Measurements from ENCODE around the gene USP13. TPM values are rescaled to one million over a fixed set of nuclear protein-coding genes. Genes with fewer than 3 reads are reported as not detected.

Gene USP13
- total RNA-seq, 2 experiments from 2014 or later: 12.0 to 12.1 TPM

DNA sequence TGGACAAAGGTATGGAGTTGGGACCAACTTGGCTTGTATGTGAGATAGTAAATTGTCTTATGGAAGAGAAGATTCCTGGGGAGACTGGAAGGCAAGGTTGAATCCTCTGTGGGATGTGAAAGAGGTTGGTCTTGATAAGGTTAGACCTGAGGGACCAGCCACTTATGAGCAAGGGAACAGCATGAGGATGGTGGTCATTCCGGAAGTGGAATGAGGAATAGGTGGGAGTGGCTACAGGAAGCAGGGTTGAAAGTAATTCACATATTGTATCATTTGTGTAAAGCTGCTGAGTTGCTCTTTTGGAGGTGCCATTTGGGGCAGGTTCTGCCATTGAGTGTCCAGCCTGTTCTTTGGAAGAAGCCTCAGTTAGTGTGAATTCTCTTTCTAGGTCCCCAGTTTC lies 13.2 kb downstream of the USP13 start:
- Mint-ChIP-seq H3K27me3 (ENCODE audit: low read depth) (no peaks in the 10 kb centered on the region), H3K4me1 (ENCODE audit: low read depth) (peaks cover 5% of the 10 kb centered on the region), H3K9me3 (no peaks in the 10 kb centered on the region), H3K27ac (no peak overlapping the region), H3K36me3 (ENCODE audit: low read depth) (no peaks in the 10 kb centered on the region), H3K4me3 (no peak overlapping the region)
- CTCF ChIA-PET: interaction anchor here (0.6 kb wide), 1 partner anchor 47 kb away, joined by 5 read pairs; no protein-coding TSS in a partner anchor
- intact Hi-C loops (cut with micrococcal nuclease): no loop called here
- no peak for DNase-seq

DNA sequence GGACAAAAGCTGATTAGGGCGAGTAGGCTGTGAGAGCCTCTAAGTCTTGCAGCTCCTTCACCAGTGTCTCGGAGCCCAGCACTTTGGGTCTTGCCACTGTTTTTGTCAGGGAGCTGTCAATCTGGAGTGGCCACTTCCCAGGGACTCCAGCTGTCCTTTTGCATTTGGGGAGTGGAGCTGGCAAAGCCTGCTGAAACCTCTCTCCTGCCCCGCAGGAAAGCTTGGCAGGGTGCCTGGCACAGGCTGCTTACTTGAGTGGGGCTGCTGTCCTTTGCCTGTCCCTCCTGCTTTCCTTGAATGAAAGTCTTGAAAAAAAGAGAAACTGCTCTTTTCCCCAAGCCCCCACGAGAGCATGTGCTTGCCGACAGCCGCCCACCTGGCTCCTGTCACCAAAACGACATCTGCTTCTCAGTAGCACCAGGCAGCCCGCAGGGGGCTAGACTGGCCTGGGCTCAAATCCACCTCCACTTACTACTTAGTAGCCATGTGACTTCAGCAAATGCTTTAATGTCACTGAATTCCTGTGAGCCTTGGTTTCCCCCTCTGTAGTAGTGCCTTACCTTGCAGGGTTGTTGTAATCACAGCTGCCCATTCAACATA lies 13.7 kb downstream of the USP13 start:
- H3K9me3 Mint-ChIP-seq: no peaks in the 10 kb centered on the region

DNA sequence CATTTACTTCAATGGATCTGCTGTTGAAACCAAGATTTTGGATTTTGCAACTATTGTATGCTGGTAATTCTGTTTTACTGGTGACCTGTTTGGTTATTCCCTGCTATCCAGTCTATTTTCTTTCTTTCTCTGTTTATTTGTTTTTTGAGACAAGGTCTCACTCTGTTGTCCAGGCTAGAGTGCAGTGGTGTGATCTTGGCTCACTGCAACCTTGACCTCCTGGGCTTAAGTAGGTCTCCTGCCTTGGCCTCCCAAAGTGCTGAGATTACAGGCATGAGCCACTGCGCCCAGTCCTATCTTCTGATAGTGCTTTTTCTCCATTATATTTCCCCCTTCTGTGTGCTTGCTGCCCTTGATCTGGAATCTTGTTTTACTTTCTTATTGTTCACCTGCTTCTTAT lies 15.6 kb downstream of the USP13 start:
- intact Hi-C loops (cut with micrococcal nuclease): no loop called here
- peaks cover 7% of the 10 kb centered on the region for H3K4me1 Mint-ChIP-seq (ENCODE audit: low read depth)
- H3K9me3 Mint-ChIP-seq: no peaks in the 10 kb centered on the region
- H3K4me3 Mint-ChIP-seq: no peak overlapping the region
- H3K36me3 Mint-ChIP-seq (ENCODE audit: low read depth): peaks cover 4% of the 10 kb centered on the region
- no peaks in the 10 kb centered on the region for H3K27me3 Mint-ChIP-seq (ENCODE audit: low read depth)
- DNase-seq: no peak
- H3K27ac Mint-ChIP-seq: no peak overlapping the region
- CTCF ChIA-PET: no interaction called here

More for the DNA sequence above, 13.7 kb downstream of the USP13 start:
- no peak for DNase-seq
- H3K4me3 Mint-ChIP-seq: no peak overlapping the region
- peaks cover 5% of the 10 kb centered on the region for H3K4me1 Mint-ChIP-seq (ENCODE audit: low read depth)
- H3K27me3 Mint-ChIP-seq (ENCODE audit: low read depth): no peaks in the 10 kb centered on the region
- intact Hi-C loops (cut with micrococcal nuclease): no loop called here
- no peak overlapping the region for H3K27ac Mint-ChIP-seq
- CTCF ChIA-PET: interaction anchor here (0.6 kb wide), 1 partner anchor 47 kb away, joined by 5 read pairs; no protein-coding TSS in a partner anchor
- no peaks in the 10 kb centered on the region for H3K36me3 Mint-ChIP-seq (ENCODE audit: low read depth)

DNA sequence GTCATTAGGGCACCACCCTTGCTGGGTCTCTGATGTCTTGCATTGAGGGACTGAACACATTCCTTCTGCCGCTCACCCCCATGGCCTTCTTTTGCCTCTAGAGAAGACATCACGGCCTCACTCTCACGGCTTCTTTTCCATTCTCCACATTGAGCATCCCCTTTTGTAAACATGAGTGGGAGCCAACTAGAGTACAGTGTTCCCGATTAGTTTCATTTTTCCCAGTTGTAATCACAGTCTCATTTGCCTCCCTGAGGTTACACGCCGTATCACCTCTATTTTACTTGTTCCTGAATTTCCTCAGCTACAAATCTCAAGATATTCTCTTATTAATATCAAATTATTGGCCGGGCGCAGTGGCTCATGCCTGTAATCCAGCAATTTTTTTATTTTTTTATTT lies 17.5 kb downstream of the USP13 start:
- H3K36me3 Mint-ChIP-seq (ENCODE audit: low read depth): peaks cover 6% of the 10 kb centered on the region
- CTCF ChIA-PET: no interaction called here

DNA sequence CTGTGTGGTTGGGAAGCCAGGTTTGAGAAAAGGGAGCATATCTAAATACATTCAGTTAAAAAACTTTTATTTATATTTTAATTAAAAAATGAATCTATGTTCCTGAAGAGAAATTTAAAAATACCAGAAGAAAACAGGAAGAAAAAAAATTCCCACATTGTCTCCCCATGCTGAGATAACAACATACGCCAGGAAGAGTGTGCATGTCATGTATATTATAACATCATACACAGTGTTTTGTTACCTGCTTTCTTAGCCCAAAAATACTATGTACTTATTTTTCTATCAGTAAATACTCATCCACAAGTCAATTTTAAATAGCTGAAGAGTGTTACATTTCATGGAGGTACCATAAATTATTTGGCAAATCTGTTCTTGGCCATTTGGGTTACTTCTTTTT lies 18.5 kb downstream of the USP13 start:
- CTCF ChIA-PET: no interaction called here

More for the DNA sequence above, 17.5 kb downstream of the USP13 start:
- H3K4me3 Mint-ChIP-seq: no peak overlapping the region
- peaks cover 2% of the 10 kb centered on the region for H3K4me1 Mint-ChIP-seq (ENCODE audit: low read depth)
- H3K9me3 Mint-ChIP-seq: no peaks in the 10 kb centered on the region
- H3K27me3 Mint-ChIP-seq (ENCODE audit: low read depth): no peaks in the 10 kb centered on the region
- intact Hi-C loops (cut with micrococcal nuclease): no loop called here
- DNase-seq: no peak
- no peak overlapping the region for H3K27ac Mint-ChIP-seq

DNA sequence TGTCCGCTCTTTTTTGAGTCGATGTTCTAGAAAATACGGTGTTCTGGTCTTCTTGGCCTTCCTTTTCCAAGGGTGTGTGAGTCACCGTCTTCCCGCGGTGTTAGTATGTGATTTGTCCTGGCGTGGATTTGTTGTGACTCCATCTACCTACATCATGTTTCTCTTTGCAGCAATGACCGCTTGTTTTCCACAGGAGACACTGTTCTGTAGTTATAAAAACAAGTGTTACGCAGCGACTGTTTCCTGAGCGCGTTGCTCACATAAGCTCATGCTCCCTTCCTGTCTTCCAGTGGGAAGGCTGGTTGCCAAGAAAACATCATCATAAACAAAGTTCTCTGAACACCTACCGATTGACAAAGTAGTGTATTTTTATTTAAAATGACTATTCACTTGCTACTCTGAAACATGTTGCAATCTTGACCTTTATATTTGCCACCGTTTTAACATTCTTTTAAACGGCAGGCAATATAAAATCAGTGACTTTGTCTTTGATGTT lies 19.0 kb downstream of the USP13 start:
- no peak for DNase-seq
- Mint-ChIP-seq H3K4me1 (ENCODE audit: low read depth) (peaks cover 2% of the 10 kb centered on the region), H3K36me3 (ENCODE audit: low read depth) (peaks cover 6% of the 10 kb centered on the region), H3K4me3 (no peak overlapping the region), H3K27me3 (ENCODE audit: low read depth) (no peaks in the 10 kb centered on the region), H3K9me3 (no peaks in the 10 kb centered on the region), H3K27ac (no peak overlapping the region)
- CTCF ChIA-PET: interaction anchor here (0.7 kb wide), 1 partner anchor 21 kb away, joined by 3 read pairs; no protein-coding TSS in a partner anchor
- intact Hi-C loops (cut with micrococcal nuclease): no loop called here

More for the DNA sequence above, 18.5 kb downstream of the USP13 start:
- no peaks in the 10 kb centered on the region for H3K27me3 Mint-ChIP-seq (ENCODE audit: low read depth)
- no peak overlapping the region for H3K27ac Mint-ChIP-seq
- H3K9me3 Mint-ChIP-seq: no peaks in the 10 kb centered on the region
- peaks cover 2% of the 10 kb centered on the region for H3K4me1 Mint-ChIP-seq (ENCODE audit: low read depth)
- peaks cover 6% of the 10 kb centered on the region for H3K36me3 Mint-ChIP-seq (ENCODE audit: low read depth)
- no peak overlapping the region for H3K4me3 Mint-ChIP-seq
- no peak for DNase-seq
- intact Hi-C loops (cut with micrococcal nuclease): no loop called here

DNA sequence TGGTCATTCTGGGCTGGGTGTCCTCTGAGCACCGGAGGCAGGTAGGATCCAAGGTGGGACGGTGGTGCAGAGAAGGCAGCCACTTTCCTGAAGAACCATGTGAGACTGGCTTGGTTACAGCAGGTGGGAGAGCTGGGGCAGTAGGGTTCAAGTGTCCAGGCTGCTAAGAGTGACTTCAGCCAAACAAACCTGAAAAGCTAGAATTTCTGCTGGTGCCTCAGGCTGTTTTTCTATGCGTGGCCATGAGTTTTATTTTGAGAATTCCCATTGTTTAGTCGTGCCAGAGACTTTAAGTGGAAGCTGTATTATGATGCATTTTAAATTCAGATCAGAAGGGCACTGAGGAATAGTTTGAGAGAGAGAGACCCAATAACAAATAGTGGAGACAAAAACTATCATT lies 20.1 kb downstream of the USP13 start:
- CTCF ChIA-PET: interaction anchor here (0.6 kb wide), 1 partner anchor 95 kb away, joined by 3 read pairs; no protein-coding TSS in a partner anchor
- intact Hi-C loops (cut with micrococcal nuclease): no loop called here

DNA sequence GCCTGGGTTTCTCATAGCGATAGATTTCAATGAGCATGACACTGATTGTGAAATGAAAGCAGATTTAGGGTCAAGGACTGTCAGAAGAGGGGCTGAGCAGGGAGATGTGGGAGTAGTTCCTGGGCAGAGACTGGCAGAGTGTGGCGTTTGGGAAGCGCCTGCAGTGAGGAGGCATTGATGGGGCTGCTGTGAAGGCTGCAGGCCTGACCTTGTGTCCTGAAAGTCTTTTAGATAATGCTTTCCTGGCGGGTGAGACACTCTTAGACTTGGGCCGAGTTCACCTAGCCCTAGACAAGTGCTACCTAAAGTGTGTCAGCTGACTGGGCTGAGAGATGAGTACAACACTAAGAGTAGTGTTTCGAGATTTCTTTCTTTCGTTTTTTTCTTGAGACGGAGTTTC lies 20.7 kb downstream of the USP13 start:
- Mint-ChIP-seq H3K27ac (no peak overlapping the region), H3K9me3 (no peaks in the 10 kb centered on the region), H3K4me3 (no peak overlapping the region), H3K36me3 (ENCODE audit: low read depth) (peaks cover 6% of the 10 kb centered on the region), H3K4me1 (ENCODE audit: low read depth) (peaks cover 2% of the 10 kb centered on the region), H3K27me3 (ENCODE audit: low read depth) (no peaks in the 10 kb centered on the region)
- intact Hi-C loops (cut with micrococcal nuclease): no loop called here
- no peak for DNase-seq
- CTCF ChIA-PET: no interaction called here

More for the DNA sequence above, 20.1 kb downstream of the USP13 start:
- H3K9me3 Mint-ChIP-seq: no peaks in the 10 kb centered on the region
- H3K4me1 Mint-ChIP-seq (ENCODE audit: low read depth): peaks cover 2% of the 10 kb centered on the region
- no peaks in the 10 kb centered on the region for H3K27me3 Mint-ChIP-seq (ENCODE audit: low read depth)
- H3K4me3 Mint-ChIP-seq: no peak overlapping the region
- H3K36me3 Mint-ChIP-seq (ENCODE audit: low read depth): peaks cover 6% of the 10 kb centered on the region
- no peak for DNase-seq
- no peak overlapping the region for H3K27ac Mint-ChIP-seq

DNA sequence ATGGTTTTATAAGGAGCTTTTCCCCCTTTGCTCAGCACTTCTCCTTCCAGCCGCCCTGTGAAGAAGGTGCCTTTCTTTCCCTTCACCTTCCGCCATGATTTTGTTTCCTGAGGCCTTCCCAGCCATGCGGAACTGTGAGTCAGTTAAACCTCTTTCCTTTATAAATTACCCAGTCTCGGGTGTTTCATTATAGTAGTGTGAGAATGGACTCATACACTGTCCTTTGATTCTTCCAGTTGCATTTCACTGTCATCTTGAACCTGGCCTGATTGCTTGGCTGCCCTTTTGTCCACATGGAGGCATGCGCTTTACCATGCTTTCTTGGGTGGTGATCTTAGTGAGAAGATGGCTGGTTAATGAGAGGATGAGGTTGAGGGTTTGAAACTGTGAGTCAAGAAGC lies 23.2 kb downstream of the USP13 start:
- H3K4me1 Mint-ChIP-seq (ENCODE audit: low read depth): peaks cover 2% of the 10 kb centered on the region
- intact Hi-C loops (cut with micrococcal nuclease): no loop called here
- no peaks in the 10 kb centered on the region for H3K27me3 Mint-ChIP-seq (ENCODE audit: low read depth)
- CTCF ChIA-PET: no interaction called here
- no peak for DNase-seq
- H3K9me3 Mint-ChIP-seq: no peaks in the 10 kb centered on the region
- H3K27ac Mint-ChIP-seq: no peak overlapping the region
- H3K4me3 Mint-ChIP-seq: no peak overlapping the region
- H3K36me3 Mint-ChIP-seq (ENCODE audit: low read depth): peaks cover 8% of the 10 kb centered on the region

DNA sequence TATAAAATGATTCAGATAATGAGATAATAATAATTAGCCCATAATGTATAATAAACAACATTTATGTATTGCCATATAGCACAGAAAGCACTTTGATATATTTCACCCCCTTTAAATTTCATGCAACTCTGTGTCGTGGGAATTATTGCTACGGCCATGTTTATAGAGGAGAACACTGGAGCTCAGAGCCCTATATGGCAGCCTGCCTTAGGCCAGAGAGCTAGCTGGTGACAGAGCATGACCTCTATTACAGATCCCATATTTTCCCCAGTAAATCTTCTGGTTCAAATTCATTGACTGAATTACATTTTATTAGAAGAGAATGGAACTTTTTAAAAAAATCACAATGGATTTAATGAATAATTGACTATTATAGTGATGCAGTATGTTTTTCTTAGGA lies 25.0 kb downstream of the USP13 start:
- intact Hi-C loops (cut with micrococcal nuclease): no loop called here
- peaks cover 12% of the 10 kb centered on the region for H3K36me3 Mint-ChIP-seq (ENCODE audit: low read depth)
- H3K27me3 Mint-ChIP-seq (ENCODE audit: low read depth): no peaks in the 10 kb centered on the region
- CTCF ChIA-PET: no interaction called here
- no peak for DNase-seq
- H3K9me3 Mint-ChIP-seq: no peaks in the 10 kb centered on the region
- no peak overlapping the region for H3K4me3 Mint-ChIP-seq
- no peak overlapping the region for H3K27ac Mint-ChIP-seq
- no peaks in the 10 kb centered on the region for H3K4me1 Mint-ChIP-seq (ENCODE audit: low read depth)

DNA sequence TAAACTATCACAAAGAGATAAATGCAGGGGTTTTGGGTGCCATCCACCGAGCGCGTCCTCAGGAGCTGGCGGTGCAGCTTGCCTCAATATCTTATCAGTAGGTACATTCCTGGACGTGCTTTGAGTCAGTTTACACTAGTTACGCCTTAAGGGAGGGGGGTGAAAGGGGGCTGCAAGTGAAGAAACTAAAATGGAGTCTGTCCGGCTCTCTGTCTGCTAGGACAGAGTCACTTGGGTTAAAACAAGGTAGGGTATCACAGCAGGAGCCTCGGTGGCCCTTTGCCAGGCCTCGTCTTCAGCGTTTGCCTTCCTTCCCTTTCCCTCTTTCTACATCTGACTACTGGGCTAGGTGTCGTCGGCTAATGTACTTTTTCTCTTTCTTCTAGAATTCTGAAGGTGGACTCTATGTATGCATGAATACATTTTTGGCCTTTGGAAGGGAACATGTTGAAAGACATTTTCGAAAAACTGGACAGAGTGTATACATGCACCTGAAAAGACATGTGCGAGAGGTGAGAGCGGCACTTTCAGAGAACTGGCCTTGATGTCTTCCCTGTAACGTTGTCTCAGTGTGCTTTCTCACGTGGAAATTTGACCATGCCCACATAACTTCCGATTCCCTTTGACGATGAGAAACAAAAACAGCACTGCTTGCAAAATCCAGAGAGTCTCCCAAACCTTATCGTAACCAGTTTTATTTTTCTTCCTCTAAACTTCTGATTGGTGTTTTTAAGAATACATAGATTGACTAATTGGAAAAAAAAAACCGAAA lies 28.8 kb downstream of the USP13 start:
- CTCF ChIA-PET: no interaction called here
- H3K4me1 Mint-ChIP-seq (ENCODE audit: low read depth): no peaks in the 10 kb centered on the region
- intact Hi-C loops (cut with micrococcal nuclease): no loop called here
- no peaks in the 10 kb centered on the region for H3K27me3 Mint-ChIP-seq (ENCODE audit: low read depth)
- no peak overlapping the region for H3K4me3 Mint-ChIP-seq
- no peaks in the 10 kb centered on the region for H3K9me3 Mint-ChIP-seq
- H3K36me3 Mint-ChIP-seq (ENCODE audit: low read depth): peaks cover 14% of the 10 kb centered on the region
- no peak for DNase-seq
- H3K27ac Mint-ChIP-seq: no peak overlapping the region

DNA sequence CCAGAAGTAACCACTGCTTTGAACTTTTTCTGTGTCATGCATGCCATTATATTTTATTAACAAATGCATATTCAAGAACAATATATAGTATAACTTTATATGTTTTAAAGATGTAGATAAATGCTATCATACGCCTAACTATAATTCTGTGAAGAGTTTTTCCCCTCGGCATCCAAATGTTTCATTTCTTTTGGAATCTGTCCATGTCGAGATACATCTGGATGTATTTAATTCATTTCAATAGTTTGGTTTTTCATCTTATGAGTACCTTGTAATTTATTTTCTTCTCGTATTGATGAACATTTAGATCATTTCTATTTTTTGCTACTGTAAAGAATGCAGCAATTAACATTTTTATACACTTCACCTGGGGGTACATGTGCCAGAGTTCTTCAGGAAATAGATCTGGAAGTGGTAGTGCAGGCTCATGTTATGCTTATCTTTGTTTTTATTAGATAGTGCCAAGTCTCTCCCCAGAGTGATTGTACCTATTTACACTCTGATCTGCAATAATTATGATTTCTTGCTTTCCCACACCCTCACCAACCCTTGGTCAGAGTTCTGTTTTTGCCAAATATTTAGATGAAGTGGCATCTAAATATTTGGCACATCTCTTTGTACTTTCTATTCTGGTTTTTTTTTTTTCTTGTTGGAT lies 29.7 kb downstream of the USP13 start:
- CTCF ChIA-PET: no interaction called here
- DNase-seq: no peak
- Mint-ChIP-seq H3K4me1 (ENCODE audit: low read depth) (no peaks in the 10 kb centered on the region), H3K27me3 (ENCODE audit: low read depth) (no peaks in the 10 kb centered on the region), H3K4me3 (no peak overlapping the region), H3K27ac (no peak overlapping the region), H3K36me3 (ENCODE audit: low read depth) (peaks cover 14% of the 10 kb centered on the region), H3K9me3 (no peaks in the 10 kb centered on the region)
- intact Hi-C loops (cut with micrococcal nuclease): no loop called here
